GM13977 (cell line): ENCODE data around the gene SNTG2.
"Not testable (repeated sequence)": the region's sequence is repeated elsewhere in the genome, so short reads cannot be mapped to it uniquely, and the experiment has no call there.

ENCODE experiments used
- DNase-seq: peaks from one replicate; pipeline ENCODE4 v3.0.0; 2012; ENCODE audit warnings: low spot score
- in situ Hi-C: fragments of 300-500 bp; cut with MboI; formaldehyde crosslinking; loops from one replicate; pipeline ENCODE4 v1.12.0; 2022; ENCODE audit warnings: low sequenced_read_pairs, low pct_unique_long_range_greater_than_20kb, mixed read lengths, inconsistent platforms; ENCODE audit not compliant: unreplicated experiment
- TF ChIP-seq, protein P1 (sequence below): IDR thresholded peaks from 2 replicates; pipeline ENCODE4 v1.5.1; 2012; ENCODE audit warnings: mild to moderate bottlenecking, control low read depth; ENCODE audit not compliant: insufficient read depth; ENCODE audit errors: extremely low read depth, missing control alignments

SNTG2 gene

DNA sequence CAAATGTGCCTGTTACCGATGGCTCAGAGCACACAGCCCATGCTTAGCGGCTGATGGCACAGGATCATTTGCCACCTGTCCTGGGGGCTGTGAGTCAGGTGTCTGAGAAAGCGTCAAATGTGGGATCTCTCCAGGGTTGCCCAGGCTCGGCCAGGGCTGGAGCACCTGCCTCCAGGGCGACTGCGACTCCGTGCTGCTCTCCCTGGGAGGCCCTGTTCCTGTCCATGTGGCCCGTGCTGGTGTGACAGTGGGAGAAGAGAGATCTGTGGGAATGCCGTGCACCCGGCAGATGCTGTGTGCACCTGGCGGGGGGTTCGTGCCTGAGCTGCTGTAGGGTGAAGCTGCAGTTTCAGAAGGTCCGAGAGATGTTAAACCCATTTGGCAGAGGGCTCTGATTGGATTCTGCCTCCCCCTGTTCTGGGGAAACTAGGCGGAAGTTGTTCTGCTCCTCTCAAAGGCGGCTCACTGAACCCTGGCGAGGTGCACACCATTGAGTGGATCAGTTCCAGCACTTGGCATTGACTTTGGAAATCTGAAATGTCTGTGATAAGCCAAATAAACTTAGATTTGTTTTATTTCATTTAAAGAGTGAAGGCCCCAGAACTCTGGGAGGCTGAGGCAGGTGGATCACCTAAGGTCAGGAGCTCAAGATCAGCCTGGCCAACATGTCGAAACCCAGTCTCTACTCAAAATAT is 428.0 kb downstream of the SNTG2 start:
- in situ Hi-C loops = no loop called here
- no peak for DNase-seq
- TF ChIP-seq, protein P1, sequence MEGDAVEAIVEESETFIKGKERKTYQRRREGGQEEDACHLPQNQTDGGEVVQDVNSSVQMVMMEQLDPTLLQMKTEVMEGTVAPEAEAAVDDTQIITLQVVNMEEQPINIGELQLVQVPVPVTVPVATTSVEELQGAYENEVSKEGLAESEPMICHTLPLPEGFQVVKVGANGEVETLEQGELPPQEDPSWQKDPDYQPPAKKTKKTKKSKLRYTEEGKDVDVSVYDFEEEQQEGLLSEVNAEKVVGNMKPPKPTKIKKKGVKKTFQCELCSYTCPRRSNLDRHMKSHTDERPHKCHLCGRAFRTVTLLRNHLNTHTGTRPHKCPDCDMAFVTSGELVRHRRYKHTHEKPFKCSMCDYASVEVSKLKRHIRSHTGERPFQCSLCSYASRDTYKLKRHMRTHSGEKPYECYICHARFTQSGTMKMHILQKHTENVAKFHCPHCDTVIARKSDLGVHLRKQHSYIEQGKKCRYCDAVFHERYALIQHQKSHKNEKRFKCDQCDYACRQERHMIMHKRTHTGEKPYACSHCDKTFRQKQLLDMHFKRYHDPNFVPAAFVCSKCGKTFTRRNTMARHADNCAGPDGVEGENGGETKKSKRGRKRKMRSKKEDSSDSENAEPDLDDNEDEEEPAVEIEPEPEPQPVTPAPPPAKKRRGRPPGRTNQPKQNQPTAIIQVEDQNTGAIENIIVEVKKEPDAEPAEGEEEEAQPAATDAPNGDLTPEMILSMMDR = no peak

DNA sequence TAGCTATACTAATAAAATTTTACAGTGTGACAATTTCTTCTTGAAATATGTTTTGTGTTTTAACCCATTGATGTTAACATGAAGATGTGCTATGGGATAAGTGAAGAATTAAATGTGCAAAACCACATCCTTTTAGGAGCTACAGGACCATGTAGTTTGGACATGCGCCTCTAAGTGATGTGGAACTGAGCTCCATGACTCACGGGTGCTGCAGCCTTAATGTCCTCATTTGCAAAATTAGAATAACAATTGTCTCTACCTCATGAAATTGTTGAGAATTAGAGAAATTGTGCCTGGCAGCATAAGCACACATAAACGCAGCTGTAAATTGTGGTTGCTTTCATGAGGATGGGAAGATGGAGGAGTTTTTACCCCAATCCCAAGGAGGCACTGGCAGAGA is 431.0 kb downstream of the SNTG2 start:
- in situ Hi-C loops = no loop called here
- DNase-seq = no peak
- TF ChIP-seq, protein P1 = no peak

- in situ Hi-C loops, DNase-seq: not testable (repeated sequence)
Measured at GRCh38 chr2:1387954-1388725, 437.5 kb downstream of the SNTG2 start.

DNA sequence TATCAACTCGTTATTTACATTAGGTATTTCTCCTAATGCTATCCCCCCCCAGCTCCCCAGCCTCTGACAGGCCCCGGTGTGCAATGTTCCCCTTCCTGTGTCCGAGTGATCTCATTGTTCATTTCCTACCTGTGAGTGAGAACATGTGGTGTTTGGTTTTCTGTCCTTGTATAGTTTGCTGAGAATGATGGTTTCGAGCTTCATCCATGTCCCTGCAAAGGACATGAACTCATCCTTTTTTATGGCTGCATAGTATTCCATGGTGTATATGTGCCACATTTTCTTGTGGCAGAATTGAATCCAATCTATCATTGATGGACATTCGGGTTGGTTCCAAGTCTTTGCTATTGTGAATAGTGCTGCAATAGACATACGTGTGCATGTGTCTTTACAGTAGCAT is 439.5 kb downstream of the SNTG2 start:
- in situ Hi-C loops = not testable (repeated sequence)

DNA sequence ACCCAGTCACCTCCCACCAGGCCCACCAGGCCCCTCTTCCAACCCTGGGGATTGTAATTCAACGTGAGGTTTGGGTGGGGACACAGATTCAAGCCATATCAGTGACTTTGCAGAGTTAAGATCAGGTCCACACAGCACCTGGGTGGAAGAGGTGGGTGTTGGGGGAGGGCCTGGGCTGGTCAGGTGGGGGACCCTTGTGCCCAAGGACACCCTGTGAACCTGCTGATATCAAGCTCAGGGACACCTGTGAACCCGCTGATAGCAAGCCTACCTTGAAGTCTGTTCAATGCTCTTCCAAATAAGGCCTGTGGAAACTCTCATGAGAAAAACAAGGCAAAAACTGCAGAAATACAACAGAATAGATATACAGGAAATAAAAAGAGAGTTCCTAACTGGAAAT is 442.7 kb downstream of the SNTG2 start:
- DNase-seq = no peak
- TF ChIP-seq, protein P1 = no peak
- in situ Hi-C loops = no loop called here

More for the DNA sequence above, 439.5 kb downstream of the SNTG2 start:
- DNase-seq = not testable (repeated sequence)

GRCh38 chr2:1394709-1395408 is 444.2 kb downstream of the SNTG2 start:
- TF ChIP-seq, protein P1 = no peak
- in situ Hi-C loops = no loop called here
- no peak for DNase-seq

- DNase-seq = no peak
- TF ChIP-seq, protein P1 = no peak
- in situ Hi-C loops = no loop called here
Measured at GRCh38 chr2:1397350-1397749, 446.7 kb downstream of the SNTG2 start.
